HK-2 (cell line): ENCODE data around the gene LPCAT2.

ENCODE experiments used
- DNase-seq: peaks from one replicate; pipeline ENCODE4 v3.0.0-alpha.2; 2018; ENCODE audit not compliant: unreplicated experiment

Gene LPCAT2

DNA sequence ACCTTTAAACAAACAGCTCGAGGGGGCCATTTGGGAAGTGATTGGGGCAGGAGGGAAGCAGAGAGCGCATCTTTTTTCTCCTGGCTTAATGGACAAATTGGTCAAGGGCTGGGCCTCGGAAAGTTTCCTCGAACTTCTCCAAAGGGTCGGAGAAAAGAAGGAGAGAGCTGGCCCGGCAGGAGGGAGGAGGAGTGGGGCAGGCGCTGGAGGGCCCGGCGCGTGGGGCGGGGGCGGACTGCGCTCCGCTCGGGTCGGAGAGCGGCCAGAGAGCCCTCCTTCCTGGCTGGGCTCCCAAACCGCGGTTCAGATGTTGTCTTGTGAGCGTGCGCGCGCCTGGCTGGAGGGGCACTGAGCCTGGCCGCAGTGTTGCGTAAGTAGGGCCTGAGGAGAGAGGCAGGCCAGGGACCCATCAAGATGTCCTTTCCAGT lies 28.6 kb upstream of the LPCAT2 start:
- DNase-seq: no peak

DNA sequence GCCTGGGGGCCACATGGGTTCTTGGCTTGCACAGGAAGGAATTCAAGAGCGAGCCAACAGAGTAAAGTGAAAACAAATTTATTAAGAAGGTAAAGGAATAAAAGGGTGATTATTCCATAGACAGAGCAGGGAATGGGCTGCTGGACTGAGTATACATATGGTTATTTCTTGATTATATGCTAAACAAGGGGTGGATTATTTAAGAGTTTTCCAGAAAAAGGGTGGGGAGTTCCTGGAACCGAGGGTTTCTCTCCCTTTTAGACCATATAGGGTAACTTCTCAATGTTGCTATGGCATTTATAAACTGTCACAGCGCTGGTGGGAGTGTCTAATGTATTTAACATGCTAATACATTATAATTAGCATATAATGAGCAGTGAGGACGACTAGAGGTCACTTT lies 27.8 kb upstream of the LPCAT2 start:
- no peak for DNase-seq

DNA sequence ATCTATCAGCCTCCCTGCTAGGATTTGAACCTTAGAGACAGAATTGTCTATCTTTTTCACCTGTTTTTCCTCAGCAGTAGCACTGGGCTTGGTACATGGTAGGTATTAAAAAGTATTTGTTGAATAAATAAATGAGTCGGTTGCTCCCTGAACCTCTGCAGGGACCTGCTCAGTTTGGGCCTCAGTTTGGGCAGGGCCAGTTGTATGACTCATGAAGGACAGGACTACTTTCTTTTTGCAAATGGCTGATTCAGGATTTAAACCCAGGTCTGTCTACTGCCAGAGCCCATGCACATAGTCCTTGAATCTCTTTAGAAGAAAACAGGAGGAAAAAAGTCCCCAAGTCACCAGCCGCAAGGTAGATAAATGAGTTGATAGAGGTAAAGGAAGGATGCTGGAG lies 26.8 kb upstream of the LPCAT2 start:
- no peak for DNase-seq

DNA sequence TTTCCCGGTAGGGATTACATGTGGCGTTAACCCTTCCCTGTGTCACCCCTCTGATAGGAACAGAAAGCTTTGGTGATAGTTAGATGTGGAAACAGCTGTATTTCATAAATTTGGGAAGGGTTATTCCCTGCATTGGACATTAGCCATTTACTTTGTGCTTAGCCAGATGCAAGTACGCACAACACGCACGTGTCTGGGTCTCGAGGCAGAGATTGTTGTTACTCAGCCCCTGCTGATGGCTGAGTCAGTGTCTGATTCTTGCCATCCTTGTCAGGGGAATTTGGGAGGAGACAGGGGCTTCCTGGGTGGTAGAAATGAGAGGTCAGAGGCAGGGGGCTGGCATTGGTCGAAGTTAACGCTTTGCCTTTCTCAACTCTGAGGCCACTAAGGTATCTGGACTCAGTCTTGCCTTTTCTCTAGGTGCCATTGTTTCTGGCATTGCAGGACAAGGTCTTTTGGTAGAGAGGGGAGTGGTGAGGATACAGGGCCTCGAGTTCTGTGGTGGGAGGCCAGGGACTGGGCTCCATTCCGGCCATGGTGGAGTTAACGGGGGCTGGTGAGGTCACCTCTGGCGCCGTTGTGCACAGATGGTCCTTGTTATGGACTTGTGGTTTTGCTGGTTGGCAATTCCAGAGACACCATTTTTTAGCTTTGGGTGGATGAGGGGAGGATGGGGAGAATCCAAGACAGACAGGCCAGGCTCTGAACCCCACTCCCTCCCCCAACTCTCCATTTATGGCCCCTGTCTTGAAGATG lies 21.6 kb upstream of the LPCAT2 start:
- no peak for DNase-seq

DNA sequence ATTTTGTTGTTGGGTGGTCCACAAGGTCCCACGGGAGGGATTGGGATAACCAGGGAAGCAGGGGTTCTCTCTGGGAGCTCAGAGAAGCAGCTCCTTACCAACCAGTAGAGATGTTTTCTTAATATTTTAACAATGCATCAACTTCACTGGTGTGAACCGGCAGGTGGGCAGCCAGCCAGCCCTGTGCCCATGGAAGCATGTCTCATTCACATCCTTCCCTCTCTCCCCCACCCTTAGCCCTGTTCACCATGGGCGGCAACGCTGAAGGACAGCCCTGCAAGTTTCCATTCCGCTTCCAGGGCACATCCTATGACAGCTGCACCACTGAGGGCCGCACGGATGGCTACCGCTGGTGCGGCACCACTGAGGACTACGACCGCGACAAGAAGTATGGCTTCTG lies 20.6 kb upstream of the LPCAT2 start:
- no peak for DNase-seq

DNA sequence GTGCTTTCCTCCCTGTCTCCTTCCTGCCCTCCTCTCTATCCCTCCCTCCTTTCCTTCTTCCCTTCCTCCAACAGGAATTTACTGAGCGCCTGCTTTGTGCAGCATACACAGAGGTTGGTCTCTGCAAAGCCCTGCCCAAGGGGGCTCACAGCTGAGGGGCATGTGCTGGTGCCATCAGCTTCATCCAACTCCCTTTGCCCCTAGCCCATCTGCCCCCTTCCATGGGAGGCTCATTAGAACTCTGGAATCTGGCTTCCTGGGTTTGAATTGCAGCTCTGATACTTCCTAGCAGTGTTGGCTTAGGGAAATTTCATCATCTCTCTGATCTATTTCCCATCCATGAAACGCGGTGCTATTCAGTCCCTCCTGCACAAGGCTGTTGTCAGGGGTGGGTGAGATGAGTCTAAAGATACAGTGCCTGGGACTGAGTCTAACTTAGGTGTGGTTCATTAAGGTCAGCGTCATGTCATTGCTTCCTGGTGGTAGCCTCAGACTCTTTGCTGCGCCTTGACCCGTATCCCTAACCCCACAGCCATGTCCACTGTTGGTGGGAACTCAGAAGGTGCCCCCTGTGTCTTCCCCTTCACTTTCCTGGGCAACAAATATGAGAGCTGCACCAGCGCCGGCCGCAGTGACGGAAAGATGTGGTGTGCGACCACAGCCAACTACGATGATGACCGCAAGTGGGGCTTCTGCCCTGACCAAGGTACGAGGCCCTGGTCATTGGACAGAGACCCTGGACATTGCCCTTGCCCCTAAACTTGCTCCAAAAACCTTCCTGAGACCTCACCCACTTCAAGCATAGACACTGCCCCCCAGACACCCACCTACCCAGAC lies 19.5 kb upstream of the LPCAT2 start:
- no peak for DNase-seq

DNA sequence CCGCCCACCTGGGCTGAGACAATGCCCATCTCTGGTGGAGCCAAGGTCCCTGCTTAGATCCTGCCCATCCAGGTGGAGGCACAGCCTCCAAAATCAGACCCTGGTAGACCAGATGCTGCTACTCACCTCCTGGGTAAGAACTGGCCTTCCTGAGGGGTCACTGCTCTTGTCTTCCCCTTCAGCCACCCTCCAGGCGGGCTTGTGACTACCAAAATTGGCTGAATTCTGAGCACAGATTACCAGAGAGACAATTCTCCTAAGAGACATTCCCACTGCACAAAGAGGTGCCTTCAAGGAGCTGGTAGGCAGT lies 19.0 kb upstream of the LPCAT2 start:
- DNase-seq: no peak

DNA sequence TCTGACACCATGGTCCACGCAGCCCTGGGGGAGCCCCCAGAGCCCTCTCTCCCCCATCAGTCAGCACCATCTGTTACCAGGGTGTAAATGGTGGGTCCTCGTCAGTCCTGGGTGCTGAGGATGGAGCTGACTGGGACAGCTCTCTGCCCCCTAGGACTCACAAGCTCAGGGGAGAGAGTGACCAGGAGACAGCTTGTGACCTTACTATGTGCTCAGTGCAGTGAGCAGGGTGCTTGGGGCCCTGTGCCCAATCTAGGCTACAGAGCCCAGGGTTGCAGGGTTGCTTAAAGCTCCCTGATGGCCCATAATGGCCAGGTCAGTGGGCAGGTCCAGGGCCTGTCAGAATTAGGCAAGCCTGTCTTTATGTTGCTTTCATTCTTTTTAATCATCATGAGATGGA lies 18.6 kb upstream of the LPCAT2 start:
- no peak for DNase-seq

DNA sequence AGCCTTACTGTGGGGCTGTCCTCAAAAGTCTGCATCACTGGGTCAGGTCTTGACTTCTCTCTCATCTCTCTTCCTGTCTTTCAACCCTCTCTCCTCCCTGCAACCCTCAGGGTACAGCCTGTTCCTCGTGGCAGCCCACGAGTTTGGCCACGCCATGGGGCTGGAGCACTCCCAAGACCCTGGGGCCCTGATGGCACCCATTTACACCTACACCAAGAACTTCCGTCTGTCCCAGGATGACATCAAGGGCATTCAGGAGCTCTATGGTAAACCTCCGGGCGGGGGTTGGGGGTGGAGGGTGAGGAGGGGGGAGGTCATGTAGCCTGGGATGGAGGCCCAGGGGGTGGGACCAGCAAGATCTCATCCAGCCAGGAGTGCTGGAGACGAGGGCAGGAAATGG lies 17.2 kb upstream of the LPCAT2 start:
- no peak for DNase-seq

DNA sequence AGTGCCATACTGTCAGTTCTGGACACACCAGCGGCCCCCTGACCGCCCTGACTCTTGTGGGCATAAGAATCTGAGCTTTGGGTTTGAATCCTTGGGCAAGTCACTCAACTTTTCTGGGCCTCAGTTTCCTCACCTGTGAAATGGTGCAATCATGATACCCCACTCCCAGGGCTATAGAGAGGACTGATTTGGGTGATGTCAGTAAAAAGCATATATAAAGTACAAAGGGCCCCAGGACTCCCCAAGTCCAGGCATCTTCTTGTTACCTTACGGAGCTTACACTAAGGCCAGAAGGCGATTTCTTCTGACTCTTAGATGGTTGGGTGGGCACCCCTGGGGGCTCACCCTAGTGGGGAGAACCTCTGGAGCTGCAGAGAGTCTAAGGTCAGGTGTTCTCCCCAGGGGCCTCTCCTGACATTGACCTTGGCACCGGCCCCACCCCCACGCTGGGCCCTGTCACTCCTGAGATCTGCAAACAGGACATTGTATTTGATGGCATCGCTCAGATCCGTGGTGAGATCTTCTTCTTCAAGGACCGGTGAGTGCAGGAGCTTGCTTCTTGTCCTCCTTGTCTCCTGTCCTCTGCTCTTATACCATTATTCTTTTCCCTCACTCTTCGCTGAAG lies 16.0 kb upstream of the LPCAT2 start:
- no peak for DNase-seq

DNA sequence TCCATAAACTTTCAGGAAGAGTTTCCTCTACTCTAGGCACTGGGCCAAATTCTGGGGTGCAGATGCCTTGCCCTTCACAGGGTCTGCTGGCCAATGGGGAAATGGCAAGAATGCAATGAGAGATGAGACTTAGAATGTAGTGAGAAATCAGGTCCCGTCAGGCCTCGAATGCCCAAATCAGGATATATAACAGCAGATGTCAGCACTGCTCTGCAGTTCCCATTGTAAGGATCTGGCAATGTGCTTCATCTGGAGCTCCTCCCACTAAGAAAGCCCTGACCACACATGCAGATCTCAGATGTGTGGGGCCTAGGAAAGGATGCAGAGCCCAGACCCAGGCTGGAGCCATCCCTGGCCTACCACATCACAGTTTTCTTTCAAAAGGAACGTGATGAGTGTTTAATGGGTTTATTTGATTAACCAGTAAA lies 13.9 kb upstream of the LPCAT2 start:
- DNase-seq: no peak

DNA sequence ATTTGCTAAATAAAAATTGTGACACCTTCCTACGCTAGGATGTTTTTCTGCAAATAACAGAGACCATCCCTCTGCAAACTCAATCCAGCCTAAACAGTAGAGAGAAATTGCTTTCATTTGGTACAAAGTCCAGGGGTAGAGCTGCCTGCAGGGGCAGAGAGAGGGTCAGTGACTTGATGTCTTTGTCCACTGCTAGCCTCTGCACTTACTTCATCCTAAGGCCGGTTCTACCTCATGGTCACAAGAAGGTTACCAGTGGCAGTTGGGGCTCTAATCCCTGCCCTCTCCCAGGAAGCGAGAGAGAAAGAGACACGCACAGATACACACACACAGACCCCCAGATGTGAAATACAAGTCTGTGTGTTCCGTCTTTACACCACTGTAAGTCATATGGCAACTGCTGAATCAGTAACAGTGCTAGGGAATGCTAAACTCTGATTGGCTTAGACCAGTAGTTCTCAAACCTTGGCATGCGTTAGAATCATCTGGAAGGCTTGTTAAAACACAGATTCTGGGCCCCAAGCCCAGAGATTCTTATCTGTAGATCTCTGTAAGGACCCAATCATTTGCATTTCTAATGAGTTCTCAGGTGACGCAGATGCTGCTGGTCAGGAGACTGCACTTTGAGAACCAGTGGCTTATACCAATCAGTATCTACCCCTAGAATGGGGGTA lies 13.1 kb upstream of the LPCAT2 start:
- no peak for DNase-seq

DNA sequence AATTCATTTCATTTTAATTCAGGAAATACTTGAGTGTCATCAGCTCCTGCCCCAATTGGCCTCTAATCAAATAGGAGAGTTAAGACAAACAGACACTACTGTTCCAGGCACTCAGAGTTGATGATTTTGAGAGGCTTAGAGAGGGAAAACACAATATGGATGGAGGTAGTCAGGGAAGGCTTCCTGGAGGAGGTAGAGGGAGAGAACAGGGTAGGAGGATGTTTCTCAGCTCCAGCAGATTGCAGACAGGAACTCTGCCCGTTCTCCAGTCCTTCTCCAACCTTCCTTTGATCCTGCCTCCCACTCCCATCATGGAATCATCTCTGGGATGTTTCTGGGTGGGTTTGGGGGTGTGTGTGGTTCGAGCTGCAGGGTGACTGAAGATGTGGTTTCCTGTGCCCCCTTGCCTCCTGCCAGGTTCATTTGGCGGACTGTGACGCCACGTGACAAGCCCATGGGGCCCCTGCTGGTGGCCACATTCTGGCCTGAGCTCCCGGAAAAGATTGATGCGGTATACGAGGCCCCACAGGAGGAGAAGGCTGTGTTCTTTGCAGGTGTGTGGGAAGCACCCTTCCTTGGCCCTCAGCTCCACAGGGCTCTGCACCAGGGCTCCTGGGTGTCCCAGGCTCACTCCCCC lies 12.2 kb upstream of the LPCAT2 start:
- no peak for DNase-seq

DNA sequence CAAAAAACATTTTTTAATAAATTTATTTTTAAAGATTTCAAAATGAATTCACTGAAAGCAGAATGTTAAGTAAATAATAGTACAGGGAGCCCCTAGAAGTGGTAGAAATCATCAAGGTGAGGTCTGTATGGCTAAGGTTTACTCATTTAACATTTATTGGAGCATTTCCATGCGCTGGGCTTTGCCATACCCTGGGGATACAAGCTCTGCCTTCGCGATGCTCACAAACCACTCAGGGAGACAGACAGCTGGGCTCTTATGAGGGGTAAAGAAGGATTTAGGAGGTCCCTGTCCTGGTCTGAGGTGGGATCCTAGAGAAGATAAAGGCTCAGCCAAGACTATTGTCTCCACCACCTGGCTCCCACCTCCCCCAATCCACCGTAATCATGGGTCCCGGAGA lies 11.3 kb upstream of the LPCAT2 start:
- no peak for DNase-seq

DNA sequence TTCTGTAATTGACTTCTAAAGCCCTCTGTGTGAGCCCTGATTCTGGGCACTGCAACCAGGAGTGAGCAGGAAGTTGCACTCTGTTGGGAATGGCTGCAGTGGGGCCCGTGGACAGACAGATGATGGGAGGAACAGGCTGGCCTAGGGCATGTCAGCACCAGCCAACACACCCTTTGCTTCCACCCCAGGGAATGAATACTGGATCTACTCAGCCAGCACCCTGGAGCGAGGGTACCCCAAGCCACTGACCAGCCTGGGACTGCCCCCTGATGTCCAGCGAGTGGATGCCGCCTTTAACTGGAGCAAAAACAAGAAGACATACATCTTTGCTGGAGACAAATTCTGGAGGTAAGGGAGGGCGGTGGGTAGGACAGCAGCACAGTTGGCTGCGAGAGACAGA lies 10.8 kb upstream of the LPCAT2 start:
- no peak for DNase-seq

DNA sequence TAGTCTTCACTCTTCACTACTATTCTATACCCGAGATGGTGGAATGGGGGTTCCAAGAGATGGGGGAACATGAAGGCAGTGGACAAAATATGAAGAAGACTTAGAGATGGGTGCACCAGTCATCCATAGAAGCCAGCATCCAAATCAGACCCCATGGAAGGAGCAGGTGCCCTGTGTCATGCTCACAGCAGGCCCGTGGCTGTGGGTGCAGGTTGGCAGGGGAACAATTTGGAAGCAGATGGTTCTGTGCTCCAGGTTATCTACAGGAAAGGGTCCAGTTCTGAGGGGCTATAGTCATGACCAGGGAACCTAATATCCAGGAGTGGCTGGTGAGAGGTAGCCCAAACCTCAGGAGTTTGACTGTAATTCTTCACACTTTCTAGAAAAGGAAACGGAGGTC lies 9.6 kb upstream of the LPCAT2 start:
- DNase-seq: no peak

DNA sequence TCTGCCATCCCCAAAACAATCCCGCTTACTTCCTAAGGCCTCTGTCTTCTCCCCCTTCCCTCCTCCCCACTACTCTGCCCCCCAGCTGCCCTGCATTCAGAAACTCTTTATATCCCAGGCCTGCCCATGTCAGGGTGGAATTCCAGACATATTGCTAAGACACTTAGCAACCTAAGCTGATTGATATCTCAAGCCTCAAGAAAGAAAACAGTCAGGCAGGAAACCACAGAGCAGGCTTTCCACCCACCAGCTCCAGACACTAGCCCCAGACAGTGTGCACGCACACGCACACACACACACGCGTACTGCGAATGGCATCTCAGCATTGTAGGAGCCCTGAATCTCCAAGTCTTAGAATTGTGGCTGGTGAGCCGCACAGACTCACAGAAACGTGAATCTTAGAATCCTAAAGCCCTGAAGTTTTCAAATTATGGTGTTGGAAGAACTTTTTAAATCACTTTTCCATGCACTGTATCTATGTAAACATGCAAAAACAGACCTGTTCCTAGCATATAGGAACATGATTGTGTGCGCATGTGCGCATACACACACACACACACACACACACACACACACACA lies 8.8 kb upstream of the LPCAT2 start:
- DNase-seq: peak; percentile 75

DNA sequence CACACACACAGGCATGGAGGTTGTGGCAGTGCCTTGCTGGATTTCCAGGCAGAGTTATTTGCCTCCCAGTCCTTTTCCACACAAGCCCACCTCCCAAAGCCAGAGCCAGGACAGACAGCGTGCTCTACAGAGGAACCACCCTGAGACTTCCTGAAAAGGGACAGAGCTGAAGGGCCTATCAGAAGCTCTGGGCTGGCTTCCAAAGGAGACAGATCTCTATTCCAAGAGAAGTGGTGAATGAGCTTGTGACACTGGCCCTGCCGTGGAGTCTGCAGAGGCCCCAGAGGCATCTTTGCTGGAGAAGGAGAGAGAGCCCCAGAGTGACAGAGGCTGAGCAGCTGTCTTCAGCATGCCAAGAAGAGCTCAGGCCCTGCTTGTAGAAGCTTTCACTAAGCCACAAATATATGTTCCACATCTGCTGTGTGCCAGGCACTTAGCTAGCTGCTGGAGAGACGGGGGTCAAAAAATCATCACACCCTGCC lies 8.3 kb upstream of the LPCAT2 start:
- DNase-seq: no peak

DNA sequence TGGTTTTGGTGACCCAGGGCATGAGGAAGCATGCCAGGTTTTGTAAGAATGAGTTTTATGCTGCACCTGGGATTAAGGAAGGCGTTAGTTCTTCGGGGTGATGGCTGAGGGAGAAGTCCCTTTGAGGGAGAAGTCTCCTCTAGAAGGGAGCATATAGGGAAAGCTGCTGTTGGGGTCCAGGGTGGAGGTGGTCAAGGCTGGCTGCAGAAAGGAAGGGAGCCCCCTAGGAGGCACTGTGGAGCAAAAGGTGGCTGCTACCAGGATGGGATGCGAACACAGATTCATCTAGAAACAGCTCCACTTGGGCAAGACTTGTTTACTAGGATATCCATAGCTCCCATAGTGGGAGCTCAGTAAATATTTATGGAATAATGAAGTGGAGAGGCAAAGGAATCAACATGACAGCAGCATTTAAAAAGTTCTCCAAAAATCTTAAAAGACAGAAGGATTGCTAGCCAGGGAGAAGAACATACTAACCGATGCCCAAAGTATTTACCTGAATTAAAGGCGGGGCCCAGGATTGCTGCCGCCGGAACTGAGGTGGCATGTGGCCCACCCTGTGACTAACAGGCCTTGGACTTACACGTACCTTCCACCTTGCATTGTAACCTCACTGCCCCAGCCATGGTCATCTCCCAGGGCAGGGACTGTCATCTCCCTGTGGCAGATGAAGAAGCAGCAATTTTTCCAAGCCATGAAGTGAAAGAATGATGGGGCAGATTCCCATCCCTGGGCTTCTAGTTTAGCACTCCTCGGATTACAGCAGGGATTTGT lies 7.1 kb upstream of the LPCAT2 start:
- DNase-seq: no peak

DNA sequence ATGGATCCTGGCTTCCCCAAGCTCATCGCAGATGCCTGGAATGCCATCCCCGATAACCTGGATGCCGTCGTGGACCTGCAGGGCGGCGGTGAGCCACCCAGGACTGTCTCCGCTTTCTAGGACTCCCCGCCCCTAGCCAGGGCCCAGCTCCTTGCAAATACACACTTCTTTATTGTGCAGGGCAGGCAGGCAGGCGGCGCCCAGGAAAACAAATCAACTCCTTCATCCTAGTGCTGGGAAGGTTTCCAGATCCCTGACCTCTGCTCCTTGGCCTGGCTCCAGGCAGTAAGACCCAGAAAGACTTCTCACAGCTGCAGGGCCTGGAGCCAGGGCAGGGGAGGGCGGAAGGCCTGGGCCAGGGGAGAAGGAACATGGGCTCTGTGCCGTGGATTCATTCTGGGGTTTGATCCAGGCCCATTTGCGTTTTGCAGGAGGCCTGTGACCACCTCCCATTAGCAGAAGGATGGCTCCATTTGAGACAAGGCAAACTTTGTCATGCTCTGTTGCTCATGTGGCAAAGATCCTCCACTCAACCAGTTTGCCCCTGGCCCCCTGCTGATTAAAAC lies 6.0 kb upstream of the LPCAT2 start:
- peak; percentile 67 for DNase-seq
